Measurements from ENCODE around the gene SUV39H2. TPM values are rescaled to one million over a fixed set of nuclear protein-coding genes. Genes with fewer than 3 reads are reported as not detected.

The SUV39H2 gene
- total and polyA plus RNA-seq, 4 donors: 1.8 to 7.5 (median 2.9) TPM

GRCh38 chr10:14852236-14852635 lies 26.4 kb upstream of the SUV39H2 start:
- peaks cover 3 to 23% (median 12%) of the 10 kb centered on the region in 4 donors for H3K36me3 ChIP-seq (ENCODE audit: control insufficient read depth in 4 of 4, insufficient read depth in 3 of 4, low read depth in 1 of 4, low read length in 3 of 4)
- no peak for TF ChIP-seq HNF4G (IDR thresholded peaks at IDR 0.05)
- no peak for TF ChIP-seq ATF3 (IDR thresholded peaks at IDR 0.05)
- TF ChIP-seq FOXA1 (IDR thresholded peaks at IDR 0.05): no peak
- no peak for TF ChIP-seq RAD21 (IDR thresholded peaks at IDR 0.05)
- TF ChIP-seq JUND (IDR thresholded peaks at IDR 0.05): no peak
- TF ChIP-seq HNF4A (conservative IDR thresholded peaks at IDR 0.05): no peak
- no peak for TF ChIP-seq MAX (IDR thresholded peaks at IDR 0.05)
- TF ChIP-seq SP1 (IDR thresholded peaks at IDR 0.05): no peak
- no peak for TF ChIP-seq REST (IDR thresholded peaks at IDR 0.05)
- no peak for TF ChIP-seq RXRA (IDR thresholded peaks at IDR 0.05)
- TF ChIP-seq FOXA2 (IDR thresholded peaks at IDR 0.05): no peak
- no peak for TF ChIP-seq EGR1 (IDR thresholded peaks at IDR 0.05; ENCODE audit: low read depth in 2 of 2)
- TF ChIP-seq ZBTB33 (IDR thresholded peaks at IDR 0.05): no peak
- 76% methylated on average over 3 of the region's 3 CpGs for WGBS
- H3K9ac ChIP-seq (ENCODE audit: low read depth in 1 of 2, low read length in 2 of 2): no peak overlapping the region
- DNase-seq (ENCODE audit: low spot score): no peak
- no peak overlapping the region for H3K4me3 ChIP-seq (ENCODE audit: low read depth in 1 of 3, low read length in 3 of 3)
- no peaks in the 10 kb centered on the region for H3K27me3 ChIP-seq (ENCODE audit: control insufficient read depth in 4 of 4, insufficient read depth in 4 of 4, low read length in 3 of 4)
- H3K27ac ChIP-seq (ENCODE audit: low read depth in 1 of 2, low read length in 2 of 2): no peak overlapping the region
- no peaks in the 10 kb centered on the region for H3K9me3 ChIP-seq (ENCODE audit: control insufficient read depth in 4 of 4, low read length in 3 of 4)
- no peaks in the 10 kb centered on the region for H3K4me1 ChIP-seq (ENCODE audit: control insufficient read depth in 4 of 4, insufficient read depth in 4 of 4, low read length in 3 of 4)

- DNase-seq (ENCODE audit: low spot score): no peak
- Histone ChIP-seq H3K4me3 (ENCODE audit: low read depth in 1 of 3, low read length in 3 of 3) (no peak overlapping the region), H3K4me1 (ENCODE audit: control insufficient read depth in 4 of 4, insufficient read depth in 4 of 4, low read length in 3 of 4) (no peaks in the 10 kb centered on the region), H3K27me3 (ENCODE audit: control insufficient read depth in 4 of 4, insufficient read depth in 4 of 4, low read length in 3 of 4) (no peaks in the 10 kb centered on the region), H3K9me3 (ENCODE audit: control insufficient read depth in 4 of 4, low read length in 3 of 4) (no peaks in the 10 kb centered on the region), H3K9ac (ENCODE audit: low read depth in 1 of 2, low read length in 2 of 2) (no peak overlapping the region), H3K27ac (ENCODE audit: low read depth in 1 of 2, low read length in 2 of 2) (no peak overlapping the region), H3K36me3 (ENCODE audit: control insufficient read depth in 4 of 4, insufficient read depth in 3 of 4, low read depth in 1 of 4, low read length in 3 of 4) (peaks cover 0 to 25% (median 11%) of the 10 kb centered on the region in 4 donors)
- WGBS: 96% methylated on average over 1 of the region's 1 CpG
- TF ChIP-seq TAF1 (conservative IDR thresholded peaks at IDR 0.05): no peak
- TF ChIP-seq RAD21 (IDR thresholded peaks at IDR 0.05): no peak
- TF ChIP-seq ZBTB33 (IDR thresholded peaks at IDR 0.05): no peak
- TF ChIP-seq ATF3 (IDR thresholded peaks at IDR 0.05): no peak
- TF ChIP-seq FOXA2 (IDR thresholded peaks at IDR 0.05): no peak
- no peak for TF ChIP-seq JUND (IDR thresholded peaks at IDR 0.05)
- TF ChIP-seq NR2F2 (IDR thresholded peaks at IDR 0.05): no peak
- TF ChIP-seq CTCF (IDR thresholded peaks at IDR 0.05; ENCODE audit: low read depth, low read length, missing input control): no peak
- no peak for TF ChIP-seq MAX (IDR thresholded peaks at IDR 0.05)
- no peak for TF ChIP-seq HNF4G (IDR thresholded peaks at IDR 0.05)
- no peak for TF ChIP-seq YY1 (IDR thresholded peaks at IDR 0.05)
- TF ChIP-seq GABPA (IDR thresholded peaks at IDR 0.05 in 1 of 2, conservative IDR thresholded peaks at IDR 0.05 in 1 of 2): no peak
- no peak for TF ChIP-seq HNF4A (conservative IDR thresholded peaks at IDR 0.05)
These were observed 23.2 kb upstream of the SUV39H2 start for GRCh38 chr10:14855453-14855852.
